Measurements from ENCODE around the gene GALNT6. TPM values are rescaled to one million over a fixed set of nuclear protein-coding genes. Genes with fewer than 3 reads are reported as not detected.

GALNT6 gene
- total and polyA plus RNA-seq, 9 of the 15 experiments (the other 6 are each of a cell fraction or from before 2014, with no cell fraction given): 1.5 to 8.6 (median 5.1) TPM

- TF ChIP-seq, protein P1, sequence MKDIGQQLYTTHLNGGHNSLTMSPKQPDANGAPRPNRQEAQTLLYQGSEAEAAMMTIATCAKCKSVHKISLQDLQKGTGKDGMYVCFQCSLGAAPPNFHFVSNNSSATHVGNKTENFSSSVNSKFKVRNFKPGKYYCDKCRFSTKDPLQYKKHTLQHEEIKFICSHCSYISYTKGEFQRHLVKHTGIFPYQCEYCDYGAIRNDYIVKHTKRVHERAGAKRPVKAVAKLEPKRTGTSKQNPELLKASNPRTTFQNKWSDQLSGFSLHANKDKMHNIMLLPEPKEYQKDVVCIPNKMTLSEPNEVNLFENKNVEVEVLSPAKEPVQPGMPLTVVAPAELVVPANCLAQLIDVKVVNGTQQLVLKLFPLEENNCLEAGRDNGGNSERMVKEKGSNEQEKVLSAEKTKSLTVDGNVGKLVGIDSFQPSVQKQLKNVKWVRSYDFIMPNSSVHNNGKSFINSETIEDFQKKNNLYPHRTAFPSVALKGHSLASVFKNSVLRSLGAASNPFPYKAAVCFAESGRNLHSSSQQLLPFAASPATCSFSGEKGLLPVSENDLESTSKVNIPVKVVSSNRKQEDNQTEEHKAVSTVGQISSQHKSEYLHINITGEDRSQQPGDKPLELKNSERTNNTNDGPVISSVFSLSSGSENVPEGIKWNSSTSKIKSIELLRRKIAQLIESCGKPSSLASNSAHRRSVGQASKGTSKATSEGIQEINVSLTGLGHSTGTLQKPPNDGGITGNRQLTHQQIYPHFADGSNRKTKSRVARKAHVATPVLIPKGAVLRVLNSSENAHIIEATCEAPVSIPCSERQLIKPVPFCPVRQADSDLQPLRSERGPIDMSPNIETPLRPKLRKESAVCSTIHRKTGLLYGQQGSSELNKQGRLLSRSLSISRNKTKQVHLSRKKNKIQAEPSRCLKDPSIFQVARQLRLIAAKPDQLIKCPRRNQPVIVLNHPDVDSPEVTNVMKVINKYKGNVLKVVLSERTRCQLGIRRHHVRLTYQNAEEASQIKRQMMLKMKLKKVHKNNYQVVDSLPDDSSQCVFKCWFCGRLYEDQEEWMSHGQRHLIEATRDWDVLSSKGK (CRISPR knock-in tag; IDR thresholded peaks at IDR 0.05): no peak
- TF ChIP-seq CEBPG (CRISPR knock-in tag; IDR thresholded peaks at IDR 0.05) (peak; percentile 56; the same call in 1 of the 2 replicates), CEBPG (tag; conservative IDR thresholded peaks at IDR 0.05 in 1 of 2, IDR thresholded peaks at IDR 0.05 in 1 of 2) (peak; percentile 50 to 66; a peak in 3 of 4 replicates), GATAD2B (IDR thresholded peaks at IDR 0.05; ENCODE audit: borderline replicate concordance) (peak; percentile 41; the same call in 1 of the 2 replicates), CTBP1 (IDR thresholded peaks at IDR 0.05; ENCODE audit: borderline replicate concordance) (peak; percentile 63; the same call in 1 of the 2 replicates), RB1 (IDR thresholded peaks at IDR 0.05; ENCODE audit: low read depth) (no peak), SRSF3 (IDR thresholded peaks at IDR 0.05; ENCODE audit: insufficient read depth, low read length) (no peak), SIN3A (IDR thresholded peaks at IDR 0.05; ENCODE audit: borderline replicate concordance in 2 of 2, control insufficient read depth in 1 of 2, low read depth in 2 of 2, low read length in 2 of 2) (no peak), ZNF707 (CRISPR knock-in tag; conservative IDR thresholded peaks at IDR 0.05) (no peak), HDAC3 (IDR thresholded peaks at IDR 0.05; ENCODE audit: borderline replicate concordance, partially characterized antibody) (no peak), BCOR (IDR thresholded peaks at IDR 0.05) (peak; percentile 38; the same call in 1 of the 2 replicates), DDX20 (tag; IDR thresholded peaks at IDR 0.05; ENCODE audit: low read depth) (no peak), STAT5A (IDR thresholded peaks at IDR 0.05; ENCODE audit: borderline replicate concordance, low read length) (no peak), ZNF280A (IDR thresholded peaks at IDR 0.05; ENCODE audit: low read depth, partially characterized antibody) (no peak), ARID1B (IDR thresholded peaks at IDR 0.05) (peak; percentile 85), IFI16 (CRISPR knock-in tag; IDR thresholded peaks at IDR 0.05) (no peak), MYNN (IDR thresholded peaks at IDR 0.05) (no peak), MYNN (CRISPR knock-in tag; IDR thresholded peaks at IDR 0.05) (no peak)
- TF ChIP-seq, protein P2, sequence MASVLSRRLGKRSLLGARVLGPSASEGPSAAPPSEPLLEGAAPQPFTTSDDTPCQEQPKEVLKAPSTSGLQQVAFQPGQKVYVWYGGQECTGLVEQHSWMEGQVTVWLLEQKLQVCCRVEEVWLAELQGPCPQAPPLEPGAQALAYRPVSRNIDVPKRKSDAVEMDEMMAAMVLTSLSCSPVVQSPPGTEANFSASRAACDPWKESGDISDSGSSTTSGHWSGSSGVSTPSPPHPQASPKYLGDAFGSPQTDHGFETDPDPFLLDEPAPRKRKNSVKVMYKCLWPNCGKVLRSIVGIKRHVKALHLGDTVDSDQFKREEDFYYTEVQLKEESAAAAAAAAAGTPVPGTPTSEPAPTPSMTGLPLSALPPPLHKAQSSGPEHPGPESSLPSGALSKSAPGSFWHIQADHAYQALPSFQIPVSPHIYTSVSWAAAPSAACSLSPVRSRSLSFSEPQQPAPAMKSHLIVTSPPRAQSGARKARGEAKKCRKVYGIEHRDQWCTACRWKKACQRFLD (CRISPR knock-in tag; IDR thresholded peaks at IDR 0.05): no peak
- TF ChIP-seq, protein P3, sequence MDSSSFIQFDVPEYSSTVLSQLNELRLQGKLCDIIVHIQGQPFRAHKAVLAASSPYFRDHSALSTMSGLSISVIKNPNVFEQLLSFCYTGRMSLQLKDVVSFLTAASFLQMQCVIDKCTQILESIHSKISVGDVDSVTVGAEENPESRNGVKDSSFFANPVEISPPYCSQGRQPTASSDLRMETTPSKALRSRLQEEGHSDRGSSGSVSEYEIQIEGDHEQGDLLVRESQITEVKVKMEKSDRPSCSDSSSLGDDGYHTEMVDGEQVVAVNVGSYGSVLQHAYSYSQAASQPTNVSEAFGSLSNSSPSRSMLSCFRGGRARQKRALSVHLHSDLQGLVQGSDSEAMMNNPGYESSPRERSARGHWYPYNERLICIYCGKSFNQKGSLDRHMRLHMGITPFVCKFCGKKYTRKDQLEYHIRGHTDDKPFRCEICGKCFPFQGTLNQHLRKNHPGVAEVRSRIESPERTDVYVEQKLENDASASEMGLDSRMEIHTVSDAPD (CRISPR knock-in tag; IDR thresholded peaks at IDR 0.05): no peak
Observed at GRCh38 chr12:51388069-51388799, 3.0 kb downstream of the GALNT6 start (continued).
